NK-92 (cell line): ENCODE data around the gene MAML3.

Experiments
- DNase-seq: peaks from one replicate; lab custom pipeline; 2025; ENCODE audit not compliant: unreplicated experiment; lab: John Stamatoyannopoulos, UW

Gene MAML3

GRCh38 chr4:140102421-140102820, 51.6 kb downstream of the MAML3 start:
- DNase-seq: no peak

GRCh38 chr4:140100771-140101170, 53.2 kb downstream of the MAML3 start:
- DNase-seq: no peak

GRCh38 chr4:140099983-140100382, 54.0 kb downstream of the MAML3 start:
- DNase-seq: no peak

- DNase-seq: no peak
Observed at GRCh38 chr4:140098455-140099160, 55.4 kb downstream of the MAML3 start.

GRCh38 chr4:140097572-140097971, 56.4 kb downstream of the MAML3 start:
- DNase-seq: no peak

GRCh38 chr4:140096921-140097320, 57.1 kb downstream of the MAML3 start:
- DNase-seq: no peak

- DNase-seq: no peak
Observed at GRCh38 chr4:140096483-140096861, 57.5 kb downstream of the MAML3 start.

GRCh38 chr4:140095694-140096482, 58.1 kb downstream of the MAML3 start:
- DNase-seq: no peak

- DNase-seq: no peak
Observed at GRCh38 chr4:140094438-140095420, 59.3 kb downstream of the MAML3 start.

GRCh38 chr4:140092094-140092851, 61.7 kb downstream of the MAML3 start:
- DNase-seq: no peak

- DNase-seq: no peak
Observed at GRCh38 chr4:140091305-140091704, 62.7 kb downstream of the MAML3 start.

GRCh38 chr4:140090215-140090731, 63.7 kb downstream of the MAML3 start:
- DNase-seq: no peak

- DNase-seq: no peak
Observed at GRCh38 chr4:140089216-140089615, 64.8 kb downstream of the MAML3 start.

GRCh38 chr4:140088323-140088967, 65.5 kb downstream of the MAML3 start:
- no peak for DNase-seq

GRCh38 chr4:140085881-140086280, 68.1 kb downstream of the MAML3 start:
- no peak for DNase-seq

- DNase-seq: no peak
Observed at GRCh38 chr4:140085062-140085622, 68.8 kb downstream of the MAML3 start.

GRCh38 chr4:140084385-140084784, 69.6 kb downstream of the MAML3 start:
- DNase-seq: no peak

- DNase-seq: no peak
Observed at GRCh38 chr4:140082391-140082755, 71.6 kb downstream of the MAML3 start.

- no peak for DNase-seq
Observed at GRCh38 chr4:140081641-140082390, 72.2 kb downstream of the MAML3 start.
